NB4 (cell line): ENCODE measurements around the gene MAP3K20.

Source experiments
- CTCF ChIP-seq: IDR thresholded peaks from one replicate; pipeline ENCODE4 v1.5.1; 2012; ENCODE audit warnings: low read depth, low read length
- MYC ChIP-seq: IDR thresholded peaks from 2 replicates; pipeline ENCODE4 v1.6.1; 2011; ENCODE audit warnings: low read depth, low read length
- POLR2A ChIP-seq: IDR thresholded peaks from 2 replicates; pipeline ENCODE4 v1.6.1; 2011; ENCODE audit warnings: mild to moderate bottlenecking; ENCODE audit not compliant: insufficient read length; ENCODE audit errors: extremely low read depth

GRCh38 chr2:173210270-173211196 is 134.9 kb downstream of the MAP3K20 start:
- TF ChIP-seq CTCF (peak; percentile 89), MYC (peak; percentile 13; the same call in 1 of the 2 replicates), POLR2A (no peak)
